Measurements from ENCODE around the gene KRT25. TPM values are rescaled to one million over a fixed set of nuclear protein-coding genes. Genes with fewer than 3 reads are reported as not detected.
A peak's percentile ranks its signal among the peaks of the same experiment; 100 is the strongest.

Gene KRT25
- total and polyA plus RNA-seq, 11 donors, result not detected

DNA sequence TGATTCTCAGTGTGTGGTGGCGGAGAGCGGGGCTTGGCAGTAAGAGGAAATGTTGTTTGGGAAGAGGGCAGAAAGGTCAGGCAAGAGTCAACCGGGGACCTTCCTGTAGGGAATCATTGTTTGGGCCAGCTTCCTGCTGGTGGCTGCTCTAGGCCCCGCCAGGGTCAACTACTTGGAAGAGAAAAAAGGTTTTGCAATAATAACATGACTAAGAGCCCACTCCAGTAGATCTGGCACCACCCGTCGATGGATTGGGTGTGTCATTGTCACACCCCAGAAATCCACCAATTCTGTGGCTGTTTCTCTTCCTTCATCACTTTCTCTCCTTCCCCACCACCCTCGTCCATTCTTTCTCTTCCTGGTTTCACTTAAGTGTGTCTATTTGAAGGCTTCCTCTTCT, 47.4 kb downstream of the KRT25 start:
- DNase-seq (peak in 4 of 5 donors; percentile 19 to 36 (median 24)), ATAC-seq (peak in 3 of 4 donors; percentile 55 to 79 (median 67))
- peak overlapping the region in 5 of 12 donors; percentile 1 to 42 (median 21) for H3K27ac ChIP-seq
- no peaks in the 10 kb centered on the region for H3K9me3 ChIP-seq
- no peak overlapping the region for H3K4me3 ChIP-seq
- no peak for TF ChIP-seq POLR2A (IDR thresholded peaks at IDR 0.05)
- TF ChIP-seq, protein P1, sequence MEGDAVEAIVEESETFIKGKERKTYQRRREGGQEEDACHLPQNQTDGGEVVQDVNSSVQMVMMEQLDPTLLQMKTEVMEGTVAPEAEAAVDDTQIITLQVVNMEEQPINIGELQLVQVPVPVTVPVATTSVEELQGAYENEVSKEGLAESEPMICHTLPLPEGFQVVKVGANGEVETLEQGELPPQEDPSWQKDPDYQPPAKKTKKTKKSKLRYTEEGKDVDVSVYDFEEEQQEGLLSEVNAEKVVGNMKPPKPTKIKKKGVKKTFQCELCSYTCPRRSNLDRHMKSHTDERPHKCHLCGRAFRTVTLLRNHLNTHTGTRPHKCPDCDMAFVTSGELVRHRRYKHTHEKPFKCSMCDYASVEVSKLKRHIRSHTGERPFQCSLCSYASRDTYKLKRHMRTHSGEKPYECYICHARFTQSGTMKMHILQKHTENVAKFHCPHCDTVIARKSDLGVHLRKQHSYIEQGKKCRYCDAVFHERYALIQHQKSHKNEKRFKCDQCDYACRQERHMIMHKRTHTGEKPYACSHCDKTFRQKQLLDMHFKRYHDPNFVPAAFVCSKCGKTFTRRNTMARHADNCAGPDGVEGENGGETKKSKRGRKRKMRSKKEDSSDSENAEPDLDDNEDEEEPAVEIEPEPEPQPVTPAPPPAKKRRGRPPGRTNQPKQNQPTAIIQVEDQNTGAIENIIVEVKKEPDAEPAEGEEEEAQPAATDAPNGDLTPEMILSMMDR (IDR thresholded peaks at IDR 0.05), result no peak
- peaks cover 0 to 20% (median 6%) of the 10 kb centered on the region in 9 donors for H3K27me3 ChIP-seq
- intact Hi-C loops (cut with DNase I), result no loop called here
- WGBS, 4 donors, result 41 to 56% (median 48%) methylated on average over 7 of the region's 7 CpGs
- H3K36me3 ChIP-seq, result no peaks in the 10 kb centered on the region
- H3K4me1 ChIP-seq, result peaks cover 0 to 11% (median 0%) of the 10 kb centered on the region in 12 donors

- 58 to 67% (median 62%) methylated on average over 4 of the region's 4 CpGs for WGBS, 4 donors
- no peak for TF ChIP-seq POLR2A (IDR thresholded peaks at IDR 0.05)
- intact Hi-C loops (cut with DNase I), result no loop called here
- Histone ChIP-seq H3K36me3 (no peaks in the 10 kb centered on the region), H3K27ac (no peak overlapping the region), H3K9me3 (no peaks in the 10 kb centered on the region), H3K27me3 (peaks cover 0 to 31% (median 6%) of the 10 kb centered on the region in 9 donors), H3K4me1 (peaks cover 0 to 11% (median 0%) of the 10 kb centered on the region in 12 donors), H3K4me3 (no peak overlapping the region)
- DNase-seq (no peak), ATAC-seq (no peak)
Measured at GRCh38 chr17:40705584-40705983, 49.5 kb downstream of the KRT25 start.

GRCh38 chr17:40703652-40704051, 51.5 kb downstream of the KRT25 start, which contains the start of gene KRT24:
Gene KRT24, minus strand, starts transcription at chr17:40703752. Its CDS starts 59 bp downstream, at chr17:40703693.
- TF ChIP-seq POLR2A (IDR thresholded peaks at IDR 0.05), result no peak
- TF ChIP-seq, protein P1 (IDR thresholded peaks at IDR 0.05), result no peak
- 48 to 73% (median 63%) methylated on average over 7 of the region's 7 CpGs for WGBS, 4 donors
- no peaks in the 10 kb centered on the region for H3K36me3 ChIP-seq
- H3K27ac ChIP-seq, result no peak within 1 kb of the TSS
- no peak within 1 kb of the TSS for H3K4me3 ChIP-seq
- no peak for ATAC-seq
- H3K4me1 ChIP-seq, result peaks cover 0 to 11% (median 0%) of the 10 kb centered on the region in 12 donors
- peaks cover 0 to 39% (median 6%) of the 10 kb centered on the region in 9 donors for H3K27me3 ChIP-seq
- no peak for DNase-seq
- H3K9me3 ChIP-seq, result no peaks in the 10 kb centered on the region
- intact Hi-C loops (cut with DNase I), result no loop called here

DNA sequence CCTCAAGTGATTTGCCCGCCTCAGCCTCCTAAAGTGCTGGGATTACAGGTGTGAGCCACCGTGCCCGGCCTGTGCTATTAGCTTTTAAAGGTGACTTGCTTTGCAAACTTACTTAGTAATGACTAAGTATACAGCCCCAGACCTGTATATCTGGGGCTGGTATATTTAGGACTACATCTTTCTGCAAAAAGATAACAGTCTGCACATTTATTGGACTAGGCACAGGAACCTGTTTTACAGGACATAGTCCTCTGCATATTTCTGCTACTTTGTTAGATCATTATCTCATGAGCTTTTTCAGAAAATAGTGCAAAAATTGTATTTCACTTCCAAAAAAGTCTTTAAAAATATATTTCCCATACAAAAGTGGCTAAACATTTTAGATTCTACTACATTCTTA, 52.9 kb downstream of the KRT25 start:
- no peak overlapping the region for H3K27ac ChIP-seq
- H3K36me3 ChIP-seq, result no peaks in the 10 kb centered on the region
- WGBS, 4 donors, result 78 to 87% (median 85%) methylated on average over 3 of the region's 3 CpGs
- TF ChIP-seq POLR2A (IDR thresholded peaks at IDR 0.05), result no peak
- DNase-seq, result no peak
- no peaks in the 10 kb centered on the region for H3K9me3 ChIP-seq
- peaks cover 0 to 46% (median 9%) of the 10 kb centered on the region in 9 donors for H3K27me3 ChIP-seq
- H3K4me1 ChIP-seq, result peaks cover 0 to under 1% (median 0%) of the 10 kb centered on the region in 12 donors
- no peak for ATAC-seq
- intact Hi-C loops (cut with DNase I), result no loop called here
- H3K4me3 ChIP-seq, result no peak overlapping the region

GRCh38 chr17:40699853-40700252, 55.3 kb downstream of the KRT25 start:
- H3K4me3 ChIP-seq, result no peak overlapping the region
- H3K27me3 ChIP-seq, result peaks cover 0 to 56% (median 9%) of the 10 kb centered on the region in 9 donors
- no peak for ATAC-seq
- no peak overlapping the region for H3K27ac ChIP-seq
- H3K4me1 ChIP-seq, result no peaks in the 10 kb centered on the region
- WGBS, 4 donors, result 44 to 59% (median 52%) methylated on average over 4 to 5 of the region's 5 CpGs
- intact Hi-C loops (cut with DNase I), result loop anchor here in 1 of 10 donors (10.0 kb wide), 1 partner anchor 55 kb away; the partner anchor contains the start of gene KRT25
- no peak for DNase-seq
- no peaks in the 10 kb centered on the region for H3K36me3 ChIP-seq
- TF ChIP-seq, protein P1 (IDR thresholded peaks at IDR 0.05), result no peak
- no peak for TF ChIP-seq POLR2A (IDR thresholded peaks at IDR 0.05)
- no peaks in the 10 kb centered on the region for H3K9me3 ChIP-seq
